HepG2 (cell line): ENCODE measurements around the gene C19orf44. TPM values are rescaled to one million over a fixed set of nuclear protein-coding genes. Genes with fewer than 3 reads are reported as not detected.

Source experiments
- ATAC-seq: fragments of 200-7000 bp; cut with Tn5 transposase; 3 replicates; pipeline ENCODE4 v1.9.1; 2020; ENCODE audit warnings: mild to moderate bottlenecking, moderate library complexity
- BruUV-seq: library from RNA; stranded (reverse); fragments of 400-500 nt; replicated peaks from 2 replicates; lab custom pipeline; 2021; lab: Mats Ljungman, UMichigan
- CTCF ChIA-PET: fragments of 300-600 bp; formaldehyde crosslinking; extraction: SDS; loops from one replicate; lab custom pipeline; 2021; ENCODE audit warnings: low total read pairs, inconsistent platforms, low intra/inter-chr PET ratio; lab: Yijun Ruan, JAX
- POLR2A ChIA-PET: fragments of 350-600 bp; sonication (Branson Sonifier 250); formaldehyde crosslinking; loops from one replicate; lab custom pipeline; 2020; ENCODE audit warnings: antibody characterized with exemption, inconsistent platforms; lab: Yijun Ruan, JAX
- DNase-seq: peaks from one replicate; pipeline ENCODE4 v3.0.0-alpha.2; 2015; ENCODE audit warnings: low spot score
- FAIRE-seq: peaks from 3 replicates; lab custom pipeline; 2011; peaks lifted over from hg19 to GRCh38; lab: Jason Lieb, UNC
- H2AFZ ChIP-seq: one replicate; pipeline ENCODE4 v1.6.1; 2011; ENCODE audit warnings: low read length, inconsistent platforms
- H3K27ac ChIP-seq: fragments of 300-600 bp; 3 replicates; pipeline ENCODE4 v1.8.0; 2011; ENCODE audit warnings: mixed run types, mild to moderate bottlenecking, mixed read lengths, low read length, inconsistent platforms; ENCODE audit not compliant: insufficient read depth; ENCODE audit errors: extremely low read length
- H3K27me3 ChIP-seq, 2 experiments: fragments of 200-600 bp in 1 of 2; 2 replicates in 1 of 2; 3 replicates in 1 of 2; pipeline versions ENCODE4 v1.6.0 to v1.8.0; 2011; ENCODE audit warnings: low read length in 2 of 2, mild to moderate bottlenecking in 2 of 2, moderate library complexity in 2 of 2, inconsistent platforms in 1 of 2; ENCODE audit not compliant: insufficient read depth in 2 of 2, control insufficient read depth in 1 of 2
- H3K36me3 ChIP-seq, 2 experiments: fragments of 200-600 bp in 1 of 2; replicated peaks in 1 of 2; 2 replicates in 1 of 2; 3 replicates in 1 of 2; pipeline versions ENCODE4 v1.5.1 to v1.8.0; 2011; ENCODE audit warnings: low read length in 2 of 2, inconsistent platforms in 1 of 2; ENCODE audit not compliant: insufficient read depth in 2 of 2, control insufficient read depth in 1 of 2
- H3K4me1 ChIP-seq: 2 replicates; pipeline ENCODE4 v1.5.1; 2012; ENCODE audit warnings: low read length, inconsistent platforms; ENCODE audit not compliant: insufficient read depth
- H3K4me2 ChIP-seq: 2 replicates; pipeline ENCODE4 v1.6.0; 2011; ENCODE audit warnings: low read depth, low read length, inconsistent platforms
- H3K4me3 ChIP-seq, 3 experiments: fragments of 200-600 bp in 1 of 3; sonication (generic), shearing (Covaris generic) in 1 of 3; replicated peaks in 1 of 3; 2 replicates each; pipeline ENCODE4 v1.5.1; 2011 to 2016; ENCODE audit warnings: low read length in 3 of 3, inconsistent platforms in 2 of 3, low read depth in 2 of 3, mild to moderate bottlenecking in 2 of 3, control low read depth in 1 of 3, mixed read lengths in 1 of 3; ENCODE audit not compliant: insufficient read depth in 1 of 3
- H3K79me2 ChIP-seq: one replicate; pipeline ENCODE4 v1.6.1; 2011; ENCODE audit warnings: low read length, inconsistent platforms; ENCODE audit not compliant: insufficient read depth
- H3K9ac ChIP-seq: 2 replicates; pipeline ENCODE4 v1.6.0; 2011; ENCODE audit warnings: mild to moderate bottlenecking, low read depth, low read length, inconsistent platforms; ENCODE audit not compliant: insufficient read depth
- H3K9me3 ChIP-seq: 2 replicates; pipeline ENCODE4 v1.5.1; 2012; ENCODE audit warnings: mild to moderate bottlenecking, low read length
- H4K20me1 ChIP-seq: 2 replicates; pipeline ENCODE4 v1.6.0; 2011; ENCODE audit warnings: inconsistent platforms, mild to moderate bottlenecking, low read length, moderate library complexity; ENCODE audit not compliant: insufficient read depth
- BCL3 ChIP-seq: sonication (generic); formaldehyde crosslinking; IDR thresholded peaks from 2 replicates; pipeline ENCODE4 v1.5.1; 2020; ENCODE audit warnings: mild to moderate bottlenecking, missing genetic modification reagents, moderate library complexity
- BRD4 ChIP-seq: sonication (generic); formaldehyde crosslinking; IDR thresholded peaks from 2 replicates; pipeline ENCODE4 v1.4.0; 2020; ENCODE audit warnings: missing genetic modification reagents
- HHEX ChIP-seq: IDR thresholded peaks from 2 replicates; pipeline ENCODE4 v1.6.1; 2016; ENCODE audit warnings: control low read depth
- HOXA9 ChIP-seq: sonication (generic); formaldehyde crosslinking; IDR thresholded peaks from 2 replicates; pipeline ENCODE4 v1.8.1; 2022; ENCODE audit warnings: missing genetic modification reagents, mild to moderate bottlenecking, moderate library complexity, borderline replicate concordance
- PATZ1 ChIP-seq: sonication (generic); formaldehyde crosslinking; IDR thresholded peaks from 2 replicates; pipeline ENCODE4 v1.4.0; 2020; ENCODE audit warnings: missing genetic modification reagents
- TAF15 ChIP-seq: fragments of 200-400 bp; formaldehyde crosslinking; IDR thresholded peaks from one replicate; pipeline ENCODE4 v1.6.1; 2018; ENCODE audit warnings: mild to moderate bottlenecking, low read depth, low read length; ENCODE audit not compliant: poor library complexity, severe bottlenecking
- TEAD3 ChIP-seq: optimal IDR thresholded peaks from 2 replicates; pipeline ENCODE3; 2016; ENCODE audit warnings: borderline replicate concordance
- TFAP4 ChIP-seq: sonication (generic); IDR thresholded peaks from 2 replicates; pipeline ENCODE4 v1.6.1; 2016; ENCODE audit warnings: low read depth, borderline replicate concordance
- ZFX ChIP-seq: sonication (generic); formaldehyde crosslinking; IDR thresholded peaks from 2 replicates; pipeline ENCODE4 v1.4.0; 2020; ENCODE audit warnings: mild to moderate bottlenecking, low read depth, missing genetic modification reagents, moderate library complexity
- ZNF530 ChIP-seq: sonication (generic); formaldehyde crosslinking; IDR thresholded peaks from 2 replicates; pipeline ENCODE4 v1.5.0; 2020; ENCODE audit warnings: low read depth, mild to moderate bottlenecking, missing genetic modification reagents
- ZNF879 ChIP-seq: sonication (generic); formaldehyde crosslinking; IDR thresholded peaks from 2 replicates; pipeline ENCODE4 v1.8.1; 2023; ENCODE audit warnings: missing genetic modification reagents
- WGBS: methylation state at CpG from one replicate; pipeline ENCODE4 v1.1.6; 2017; ENCODE audit warnings: low lambda C conversion rate; 5-methylcytosine and 5-hydroxymethylcytosine counted together
- in situ Hi-C: cut with HindIII; loops from 2 replicates; pipeline ENCODE4 v1.10.0; 2017; ENCODE audit warnings: low pct_unique_long_range_greater_than_20kb; ENCODE audit not compliant: extremely low pct_ligation_motif_present
- intact Hi-C: fragments of 100-400 bp; cut with micrococcal nuclease; formaldehyde crosslinking; loops from one replicate; pipeline ENCODE4 v1.10.0; 2022; ENCODE audit not compliant: unreplicated experiment
- polyA plus RNA-seq, 8 experiments: library from polyadenylated mRNA; depleted of rRNA in 3 of 8; stranded (reverse) in 7 of 8; unstranded in 1 of 8; fragments of >200 nt; fragmentation: Illumina TruSeq in 4 of 8; extraction: Trizol in 4 of 8; gene quantifications; 2 replicates each; pipeline versions ENCODE4 v1.2.1 to v1.2.3, GENCODE V29; 2011 to 2016; ENCODE audit warnings: low read depth in 4 of 8, missing spikeins in 1 of 8, mixed read lengths in 1 of 8; ENCODE audit not compliant: insufficient read depth in 1 of 8
- total RNA-seq, 5 experiments: library from RNA; depleted of rRNA; stranded (reverse); fragments of >200 nt; fragmentation: Illumina TruSeq; extraction: Trizol; gene quantifications; 2 replicates each; pipeline ENCODE4 v1.2.3, GENCODE V29; 2016; ENCODE audit warnings: low read depth in 1 of 5
- TF ChIP-seq, protein P1 (sequence below): sonication (generic); formaldehyde crosslinking; IDR thresholded peaks from 2 replicates; pipeline ENCODE4 v1.9.0; 2022; ENCODE audit warnings: low read depth, missing genetic modification reagents
- TF ChIP-seq, protein P2 (sequence below): sonication (generic); formaldehyde crosslinking; IDR thresholded peaks from 2 replicates; pipeline ENCODE4 v1.4.0; 2020; ENCODE audit warnings: mild to moderate bottlenecking, missing genetic modification reagents

Gene C19orf44
- total and polyA plus RNA-seq, 2 of the 13 experiments (the other 11 are each of a cell fraction or from before 2014, with no cell fraction given) = 3.2 to 4.3 TPM

DNA sequence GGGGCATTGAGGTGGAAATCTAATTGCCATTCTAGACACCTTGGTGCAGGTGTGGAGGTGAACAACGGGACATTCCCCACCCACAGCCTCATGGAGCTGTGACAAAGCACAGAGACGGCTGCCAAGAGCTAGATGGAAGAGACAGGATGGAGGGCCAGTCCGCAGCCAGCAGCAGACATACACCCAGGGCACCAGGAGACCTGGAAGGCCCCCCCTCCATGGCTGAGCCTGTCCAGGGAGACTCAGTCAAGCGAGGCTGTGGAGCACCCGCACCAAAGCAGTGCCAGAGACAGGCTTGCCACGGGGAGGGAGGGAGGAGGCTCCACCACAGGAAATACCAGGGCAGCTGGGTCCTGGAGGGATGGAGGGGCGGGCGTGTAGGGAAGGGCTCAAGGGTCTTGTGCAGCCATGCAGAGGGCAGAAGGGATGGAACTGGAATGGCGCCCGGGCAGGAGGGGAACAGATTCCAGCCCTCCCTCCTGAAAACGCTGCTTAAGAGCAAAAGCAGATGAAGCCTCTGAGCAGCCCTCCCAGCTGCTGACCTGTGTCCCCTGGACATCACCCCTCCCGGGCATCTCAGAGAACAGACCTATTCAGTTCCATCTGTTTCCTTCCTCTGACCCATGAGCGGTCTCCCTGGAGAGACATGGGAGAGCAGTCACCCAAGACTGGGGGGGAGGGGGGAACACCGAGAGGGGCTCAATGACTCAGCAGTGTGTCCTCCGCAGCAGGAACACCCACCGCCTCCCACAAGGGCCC lies 38.8 kb upstream of the C19orf44 start (continued):
- TF ChIP-seq ZNF530 (CRISPR knock-in tag) (no peak), TEAD3 (CRISPR knock-in tag) (peak; percentile 60), TFAP4 (peak; percentile 69; the same call in 1 of the 2 replicates), PATZ1 (CRISPR knock-in tag) (0 out of 2 replicates have a peak, but pooled peaks have one; percentile 23)
- TF ChIP-seq, protein P1, sequence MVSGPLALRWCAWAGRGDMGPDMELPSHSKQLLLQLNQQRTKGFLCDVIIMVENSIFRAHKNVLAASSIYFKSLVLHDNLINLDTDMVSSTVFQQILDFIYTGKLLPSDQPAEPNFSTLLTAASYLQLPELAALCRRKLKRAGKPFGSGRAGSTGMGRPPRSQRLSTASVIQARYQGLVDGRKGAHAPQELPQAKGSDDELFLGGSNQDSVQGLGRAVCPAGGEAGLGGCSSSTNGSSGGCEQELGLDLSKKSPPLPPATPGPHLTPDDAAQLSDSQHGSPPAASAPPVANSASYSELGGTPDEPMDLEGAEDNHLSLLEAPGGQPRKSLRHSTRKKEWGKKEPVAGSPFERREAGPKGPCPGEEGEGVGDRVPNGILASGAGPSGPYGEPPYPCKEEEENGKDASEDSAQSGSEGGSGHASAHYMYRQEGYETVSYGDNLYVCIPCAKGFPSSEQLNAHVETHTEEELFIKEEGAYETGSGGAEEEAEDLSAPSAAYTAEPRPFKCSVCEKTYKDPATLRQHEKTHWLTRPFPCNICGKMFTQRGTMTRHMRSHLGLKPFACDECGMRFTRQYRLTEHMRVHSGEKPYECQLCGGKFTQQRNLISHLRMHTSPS (CRISPR knock-in tag) = 0 out of 2 replicates have a peak, but pooled peaks have one; percentile 50

DNA sequence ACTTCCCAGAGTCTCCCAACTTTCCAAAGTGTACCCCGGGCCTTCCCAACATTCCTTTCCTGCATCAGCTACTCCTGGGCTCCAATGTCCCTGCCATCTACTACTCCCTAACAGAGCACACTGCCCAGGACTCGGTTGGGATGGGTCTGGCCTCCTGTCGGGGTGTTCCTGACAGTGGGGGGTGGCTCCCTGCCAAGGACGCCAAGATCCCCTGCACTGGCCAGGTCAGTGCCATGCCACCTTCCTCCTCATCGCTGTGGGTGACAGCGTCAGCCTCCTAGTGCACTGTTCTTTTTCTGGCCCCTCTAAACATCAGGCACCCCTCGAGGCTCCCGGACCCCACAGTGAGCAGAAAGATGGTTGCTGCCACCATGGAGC lies 38.3 kb upstream of the C19orf44 start:
- BruUV-seq = no TSS peak
- Histone ChIP-seq H3K36me3 (peaks cover 1 to 3% of the 10 kb centered on the region in 2 experiments; a peak in 1 of 5 replicates), H4K20me1 (peaks cover 9% of the 10 kb centered on the region; the same call in 1 of the 2 replicates), H3K9ac (peak overlapping the region; percentile 26), H3K79me2 (peaks cover 91% of the 10 kb centered on the region), H3K9me3 (no peaks in the 10 kb centered on the region), H3K4me2 (peak overlapping the region; percentile 72), H3K4me3 (peak overlapping the region in 2 of 3 experiments; percentile 8 to 61; a peak in 3 of 6 replicates), H3K4me1 (peaks cover 61% of the 10 kb centered on the region), H3K27ac (peak overlapping the region; percentile 50), H2AFZ (no peak overlapping the region), H3K27me3 (no peaks in the 10 kb centered on the region)
- WGBS = 20% methylated on average over 6 of the region's 8 CpGs
- ATAC-seq (peak; percentile 49), FAIRE-seq (no peak), DNase-seq (no peak)
- ChIA-PET CTCF (no interaction called here), POLR2A (interaction anchor here (1.1 to 1.8 kb wide), 4 partner anchors 11 to 36 kb away, joined by 3 to 5 read pairs (median 4); no protein-coding TSS in a partner anchor)
- in situ Hi-C loops = no loop called here
- intact Hi-C loops = no loop called here
- TF ChIP-seq ZNF879 (no peak), ZFX (CRISPR knock-in tag) (peak; percentile 15; the same call in 1 of the 2 replicates), BCL3 (CRISPR knock-in tag) (0 out of 2 replicates have a peak, but pooled peaks have one; percentile 2), HHEX (CRISPR knock-in tag) (no peak), TAF15 (no peak), HOXA9 (CRISPR knock-in tag) (0 out of 2 replicates have a peak, but pooled peaks have one; percentile 41), BRD4 (no peak)
- TF ChIP-seq, protein P2, sequence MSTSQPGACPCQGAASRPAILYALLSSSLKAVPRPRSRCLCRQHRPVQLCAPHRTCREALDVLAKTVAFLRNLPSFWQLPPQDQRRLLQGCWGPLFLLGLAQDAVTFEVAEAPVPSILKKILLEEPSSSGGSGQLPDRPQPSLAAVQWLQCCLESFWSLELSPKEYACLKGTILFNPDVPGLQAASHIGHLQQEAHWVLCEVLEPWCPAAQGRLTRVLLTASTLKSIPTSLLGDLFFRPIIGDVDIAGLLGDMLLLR (CRISPR knock-in tag) = peak; percentile 38; the same call in 1 of the 2 replicates
